Endothelial cell of umbilical vein (primary cell): ENCODE data around the gene NTMT2. TPM values are rescaled to one million over a fixed set of nuclear protein-coding genes. Genes with fewer than 3 reads are reported as not detected.

Experiments
- BruUV-seq: library from RNA; stranded (reverse); fragments of 400-500 nt; replicated peaks from 2 replicates; lab custom pipeline; 2021; lab: Mats Ljungman, UMichigan
- CTCF ChIA-PET: fragments of 300-600, 350-600 bp; sonication (Branson Sonifier 250); formaldehyde crosslinking; loops from one replicate; lab custom pipeline; 2021; ENCODE audit warnings: antibody characterized with exemption, inconsistent platforms; lab: Charles Lee
- POLR2A ChIA-PET: fragments of 300-600, 350-600 bp; sonication (Branson Sonifier 250); formaldehyde crosslinking; loops from one replicate; lab custom pipeline; 2021; ENCODE audit warnings: antibody characterized with exemption, inconsistent platforms; lab: Charles Lee
- DNase-seq: peaks from one replicate; pipeline ENCODE4 v3.0.0-alpha.2; 2011; ENCODE audit warnings: low read depth, low spot score
- FAIRE-seq: peaks from 2 replicates; lab custom pipeline; 2011; peaks lifted over from hg19 to GRCh38; lab: Jason Lieb, UNC
- H2AFZ ChIP-seq: 2 replicates; pipeline ENCODE4 v1.6.0; 2012; ENCODE audit warnings: low read depth, low read length, control low read depth, inconsistent platforms
- H3K27ac ChIP-seq: 2 replicates; pipeline ENCODE4 v1.5.1; 2011; ENCODE audit warnings: low read depth, mild to moderate bottlenecking, control low read depth, low read length, moderate library complexity; ENCODE audit not compliant: insufficient read depth
- H3K27me3 ChIP-seq, 2 experiments: 2 replicates each; pipeline versions ENCODE4 v1.6.0 to v1.6.1; 2011; ENCODE audit warnings: low read length in 2 of 2, mixed read lengths in 1 of 2; ENCODE audit not compliant: control insufficient read depth in 2 of 2, insufficient read depth in 2 of 2
- H3K36me3 ChIP-seq, 2 experiments: 2 replicates in 1 of 2; 3 replicates in 1 of 2; pipeline ENCODE4 v1.5.1; 2011; ENCODE audit warnings: low read length in 2 of 2, mild to moderate bottlenecking in 1 of 2, moderate library complexity in 1 of 2; ENCODE audit not compliant: control insufficient read depth in 2 of 2, insufficient read depth in 2 of 2; ENCODE audit errors: extremely low read depth in 1 of 2
- H3K4me1 ChIP-seq: 3 replicates; pipeline ENCODE4 v1.5.1; 2011; ENCODE audit warnings: mild to moderate bottlenecking, low read length; ENCODE audit not compliant: control insufficient read depth, insufficient read depth; ENCODE audit errors: extremely low read depth
- H3K4me2 ChIP-seq: 2 replicates; pipeline ENCODE4 v1.6.1; 2011; ENCODE audit warnings: low read length, control low read depth, mixed read lengths; ENCODE audit not compliant: insufficient read depth
- H3K4me3 ChIP-seq, 3 experiments: fragments of 200-600 bp in 1 of 3; sonication (generic), shearing (Covaris generic) in 1 of 3; replicated peaks in 1 of 3; 2 replicates each; pipeline ENCODE4 v1.5.1; 2011 to 2016; ENCODE audit warnings: control low read depth in 3 of 3, low read length in 3 of 3, mild to moderate bottlenecking in 2 of 3, inconsistent platforms in 1 of 3, low read depth in 1 of 3, moderate library complexity in 1 of 3; ENCODE audit not compliant: insufficient read depth in 1 of 3
- H3K79me2 ChIP-seq: 2 replicates; pipeline ENCODE4 v1.6.0; 2012; ENCODE audit warnings: low read length, inconsistent platforms; ENCODE audit not compliant: control insufficient read depth, insufficient read depth
- H3K9ac ChIP-seq: replicated peaks from 2 replicates; pipeline ENCODE3; 2011; ENCODE audit warnings: low read length, control low read depth; ENCODE audit not compliant: insufficient read depth; ENCODE audit errors: extremely low read depth
- H3K9me1 ChIP-seq: replicated peaks from 3 replicates; pipeline ENCODE4 v1.6.0; 2011; ENCODE audit warnings: mild to moderate bottlenecking, low read length; ENCODE audit not compliant: control insufficient read depth, insufficient read depth; ENCODE audit errors: extremely low read depth
- H3K9me3 ChIP-seq: replicated peaks from 2 replicates; pipeline ENCODE4 v1.5.1; 2012; ENCODE audit warnings: low read length, inconsistent platforms; ENCODE audit not compliant: control insufficient read depth, insufficient read depth
- H4K20me1 ChIP-seq: replicated peaks from 2 replicates; pipeline ENCODE3; 2011; ENCODE audit warnings: mild to moderate bottlenecking, low read length; ENCODE audit not compliant: control insufficient read depth, insufficient read depth; ENCODE audit errors: extremely low read depth
- EZH2 ChIP-seq: IDR thresholded peaks from 2 replicates; pipeline ENCODE4 v1.6.1; 2012; ENCODE audit warnings: borderline replicate concordance, low read depth, mild to moderate bottlenecking, moderate library complexity, low read length, inconsistent platforms; ENCODE audit not compliant: severe bottlenecking
- FOS ChIP-seq: IDR thresholded peaks from 2 replicates; pipeline ENCODE4 v1.6.1; 2011; ENCODE audit warnings: mild to moderate bottlenecking, low read length, moderate library complexity, borderline replicate concordance; ENCODE audit not compliant: insufficient read depth
- GATA2 ChIP-seq: IDR thresholded peaks from 2 replicates; pipeline ENCODE4 v1.7.0; 2011; ENCODE audit warnings: low read depth, mild to moderate bottlenecking, moderate library complexity, mixed read lengths, low read length; ENCODE audit not compliant: insufficient read length, insufficient read depth
- POLR2AphosphoS5 ChIP-seq: IDR thresholded peaks from 2 replicates; pipeline ENCODE4 v1.6.1; 2012; ENCODE audit warnings: low read depth, mild to moderate bottlenecking, control low read depth, low read length, moderate library complexity; ENCODE audit not compliant: insufficient read depth
- dilution Hi-C: fragments of 300-500 bp; cut with MboI; formaldehyde crosslinking; loops from one replicate; pipeline ENCODE4 v1.15.0; 2019; ENCODE audit warnings: low sequenced_read_pairs; ENCODE audit not compliant: extremely low pct_ligation_motif_present
- intact Hi-C: fragments of 100-400 bp; cut with micrococcal nuclease; formaldehyde crosslinking; loops from one replicate; pipeline ENCODE4 v1.10.0; 2022
- polyA plus RNA-seq, 4 experiments: library from polyadenylated mRNA; depleted of rRNA in 3 of 4; stranded (reverse) in 3 of 4; unstranded in 1 of 4; fragments of >200 nt; gene quantifications; 2 replicates each; pipeline versions ENCODE4 v1.2.1 to v1.2.3, GENCODE V29; 2011 to 2012; ENCODE audit warnings: missing spikeins in 1 of 4
- total RNA-seq: library from RNA; stranded (reverse); gene quantifications from 2 replicates; pipeline ENCODE4 v1.2.3, GENCODE V29; 2021

NTMT2 gene
- total and polyA plus RNA-seq, 2 donors (not counting 3 experiments of a cell fraction or from before 2014, with no cell fraction given): not detected

DNA sequence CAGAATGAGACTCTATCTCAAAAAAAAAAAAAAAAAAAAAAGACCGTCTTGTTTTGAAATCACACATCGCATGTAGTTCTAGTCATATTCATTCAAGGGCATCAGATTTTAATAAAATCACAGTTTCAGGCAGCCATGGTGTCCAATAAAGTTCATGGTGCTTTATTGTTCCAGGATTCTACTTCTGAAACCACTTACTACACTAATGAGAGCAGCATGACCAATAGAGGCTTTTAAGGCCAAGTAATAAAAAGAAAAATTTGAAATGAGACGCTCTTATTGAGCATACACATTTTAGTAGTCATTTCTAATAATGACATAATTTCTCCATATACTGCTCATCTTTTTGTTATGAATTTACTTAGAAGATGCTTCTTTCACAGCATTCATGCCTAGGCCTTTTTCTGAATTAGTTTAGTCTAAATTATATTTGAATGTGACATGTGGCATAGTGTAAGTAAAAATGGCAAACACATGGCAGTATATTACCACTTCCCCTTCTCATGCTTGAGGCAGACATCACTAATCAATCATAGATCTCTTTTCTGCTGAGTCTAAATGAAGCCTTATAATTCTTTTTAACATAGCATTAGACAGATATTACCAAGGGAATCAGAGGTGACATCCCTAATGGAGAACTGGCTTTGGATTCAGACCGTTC is 18.5 kb downstream of the NTMT2 start:
- Histone ChIP-seq H3K36me3 (no peaks in the 10 kb centered on the region), H2AFZ (no peak overlapping the region), H3K4me3 (no peak overlapping the region), H4K20me1 (no peaks in the 10 kb centered on the region), H3K9me3 (no peaks in the 10 kb centered on the region), H3K79me2 (no peaks in the 10 kb centered on the region), H3K27me3 (no peaks in the 10 kb centered on the region), H3K4me2 (no peak overlapping the region), H3K27ac (no peak overlapping the region), H3K4me1 (no peaks in the 10 kb centered on the region), H3K9ac (no peak overlapping the region), H3K9me1 (no peaks in the 10 kb centered on the region)
- dilution Hi-C loops (no loop called here), intact Hi-C loops (no loop called here)
- FAIRE-seq: no peak
- DNase-seq: no peak
- no TSS peak for BruUV-seq
- CTCF ChIA-PET: no interaction called here
- POLR2A ChIA-PET: no interaction called here
- TF ChIP-seq EZH2 (no peak), POLR2AphosphoS5 (no peak), GATA2 (no peak), FOS (no peak)

DNA sequence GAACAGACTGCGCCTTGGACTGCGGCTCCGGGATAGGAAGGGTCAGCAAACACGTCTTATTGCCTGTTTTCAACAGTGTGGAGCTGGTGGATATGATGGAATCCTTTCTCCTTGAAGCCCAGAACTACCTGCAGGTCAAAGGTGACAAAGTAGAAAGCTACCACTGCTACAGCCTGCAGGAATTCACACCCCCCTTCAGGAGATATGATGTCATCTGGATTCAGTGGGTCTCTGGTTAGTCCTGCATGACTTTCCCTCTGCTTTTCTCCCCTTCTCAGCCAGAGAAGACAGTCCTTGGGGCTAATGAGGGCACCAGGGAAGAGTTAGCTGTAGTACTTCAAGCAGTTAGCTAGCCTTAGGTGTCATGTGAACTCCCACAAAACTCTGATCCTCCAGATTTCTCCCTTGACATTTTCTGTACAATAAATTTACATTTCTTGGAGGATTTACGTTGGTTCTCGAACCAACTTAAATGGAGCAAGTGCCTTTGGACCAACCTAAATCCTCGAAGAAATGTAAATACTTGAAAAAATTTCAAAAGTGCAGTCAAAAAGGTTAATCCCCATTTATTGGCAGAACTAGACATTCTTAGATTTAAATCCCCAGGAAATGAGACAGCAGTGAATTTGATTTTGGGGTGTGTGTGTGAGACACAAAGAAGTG is 20.9 kb downstream of the NTMT2 start:
- Histone ChIP-seq H3K4me3 (no peak overlapping the region), H3K27me3 (no peaks in the 10 kb centered on the region), H3K79me2 (no peaks in the 10 kb centered on the region), H3K27ac (no peak overlapping the region), H3K9me1 (no peaks in the 10 kb centered on the region), H3K4me1 (no peaks in the 10 kb centered on the region), H3K4me2 (no peak overlapping the region), H2AFZ (no peak overlapping the region), H3K36me3 (no peaks in the 10 kb centered on the region), H3K9me3 (no peaks in the 10 kb centered on the region), H3K9ac (no peak overlapping the region), H4K20me1 (no peaks in the 10 kb centered on the region)
- FAIRE-seq: no peak
- no peak for DNase-seq
- ChIA-PET CTCF (no interaction called here), POLR2A (no interaction called here)
- dilution Hi-C loops: no loop called here
- TF ChIP-seq GATA2 (no peak), FOS (no peak), EZH2 (no peak)
- intact Hi-C loops: no loop called here
- BruUV-seq: no TSS peak
